Measurements from ENCODE around the gene RABGGTA. TPM values are rescaled to one million over a fixed set of nuclear protein-coding genes. Genes with fewer than 3 reads are reported as not detected.
A peak's percentile ranks its signal among the peaks of the same experiment; 100 is the strongest.

The RABGGTA gene
- total RNA-seq, 2 experiments from 2014 or later: 37.6 to 42.7 TPM

GRCh38 chr14:24243336-24243836 is 28.0 kb downstream of the RABGGTA start:
- H3K4me1 Mint-ChIP-seq (ENCODE audit: low read depth): peaks cover 53% of the 10 kb centered on the region
- POLR2A ChIA-PET: interaction anchor here (0.7 to 4.0 kb wide), 17 partner anchors 15 to 193 kb away, joined by 3 to 22 read pairs (median 5); partner anchors contain the start of genes CIDEB, DHRS1, LTB4R and LTB4R2
- intact Hi-C loops (cut with micrococcal nuclease): loop anchor here (1.0 to 10.0 kb wide), 2 partner anchors 54 to 191 kb away; no protein-coding TSS in a partner anchor
- H3K36me3 Mint-ChIP-seq (ENCODE audit: low read depth): peaks cover 25% of the 10 kb centered on the region
- no peak for TF ChIP-seq CTCF (IDR thresholded peaks at IDR 0.05)
- peak overlapping the region; percentile 96 for H3K4me3 Mint-ChIP-seq
- CTCF ChIA-PET: interaction anchor here (0.8 to 27.8 kb wide), 29 partner anchors 8 to 198 kb away, joined by 3 to 873 read pairs (median 9); partner anchors contain the start of genes ADCY4, CHMP4A, CIDEB and DHRS1
- DNase-seq (no peak), ATAC-seq (no peak)
- peak overlapping the region; percentile 98 for H3K27ac Mint-ChIP-seq
- H3K27me3 Mint-ChIP-seq: no peaks in the 10 kb centered on the region
- no peaks in the 10 kb centered on the region for H3K9me3 Mint-ChIP-seq

- Mint-ChIP-seq H3K27me3 (no peaks in the 10 kb centered on the region), H3K36me3 (ENCODE audit: low read depth) (peaks cover 40% of the 10 kb centered on the region), H3K4me1 (ENCODE audit: low read depth) (peaks cover 54% of the 10 kb centered on the region), H3K4me3 (peak overlapping the region; percentile 96), H3K9me3 (no peaks in the 10 kb centered on the region), H3K27ac (peak overlapping the region; percentile 98)
- TF ChIP-seq CTCF (IDR thresholded peaks at IDR 0.05): no peak
- DNase-seq (peak; percentile 93), ATAC-seq (peak; percentile 84)
- ChIA-PET CTCF (interaction anchor here (0.7 to 27.8 kb wide), 41 partner anchors 8 to 200 kb away, joined by 3 to 873 read pairs (median 6); partner anchors contain the start of genes ADCY4, CHMP4A, CIDEB and DHRS1), POLR2A (interaction anchor here (0.7 to 4.0 kb wide), 19 partner anchors 9 to 189 kb away, joined by 3 to 22 read pairs (median 9); partner anchors contain the start of genes CHMP4A, CIDEB, DHRS1 and GMPR2)
- intact Hi-C loops (cut with micrococcal nuclease): loop anchor here (10.0 kb wide), 1 partner anchor 193 kb away; no protein-coding TSS in a partner anchor
These were observed 29.5 kb downstream of the RABGGTA start for GRCh38 chr14:24241829-24242443.

- Mint-ChIP-seq H3K4me1 (ENCODE audit: low read depth) (peaks cover 58% of the 10 kb centered on the region), H3K36me3 (ENCODE audit: low read depth) (peaks cover 54% of the 10 kb centered on the region), H3K9me3 (no peaks in the 10 kb centered on the region), H3K27ac (peak overlapping the region; percentile 69), H3K4me3 (peak overlapping the region; percentile 96), H3K27me3 (no peaks in the 10 kb centered on the region)
- TF ChIP-seq CTCF (IDR thresholded peaks at IDR 0.05): no peak
- intact Hi-C loops (cut with micrococcal nuclease): loop anchor here (10.0 kb wide), 1 partner anchor 194 kb away; no protein-coding TSS in a partner anchor
- DNase-seq (no peak), ATAC-seq (no peak)
- CTCF ChIA-PET: interaction anchor here (1.5 to 27.8 kb wide), 4 partner anchors 24 to 191 kb away, joined by 3 to 873 read pairs (median 20); partner anchors contain the start of genes CIDEB, DHRS1, LTB4R and LTB4R2
- POLR2A ChIA-PET: interaction anchor here (1.0 to 3.9 kb wide), 9 partner anchors 27 to 79 kb away, joined by 3 to 22 read pairs (median 5); partner anchors contain the start of genes CHMP4A, IRF9, LTB4R and LTB4R2
These were observed 31.1 kb downstream of the RABGGTA start for GRCh38 chr14:24240110-24240918.

GRCh38 chr14:24238527-24239037 is 32.8 kb downstream of the RABGGTA start:
- ChIA-PET POLR2A (interaction anchor here (0.6 to 1.9 kb wide), 7 partner anchors 11 to 59 kb away, joined by 3 to 6 read pairs (median 3); partner anchors contain the start of genes CHMP4A and MDP1), CTCF (interaction anchor here (1.4 to 27.8 kb wide), 3 partner anchors 32 to 147 kb away, joined by 3 to 873 read pairs (median 4); partner anchors contain the start of genes CIDEB, DHRS1, LTB4R and LTB4R2)
- peaks cover 67% of the 10 kb centered on the region for H3K4me1 Mint-ChIP-seq (ENCODE audit: low read depth)
- no peak for DNase-seq
- H3K27ac Mint-ChIP-seq: peak overlapping the region; percentile 69
- H3K27me3 Mint-ChIP-seq: no peaks in the 10 kb centered on the region
- intact Hi-C loops (cut with micrococcal nuclease): no loop called here
- ATAC-seq: no peak
- TF ChIP-seq CTCF (IDR thresholded peaks at IDR 0.05): no peak
- peaks cover 57% of the 10 kb centered on the region for H3K36me3 Mint-ChIP-seq (ENCODE audit: low read depth)
- no peak overlapping the region for H3K4me3 Mint-ChIP-seq
- no peaks in the 10 kb centered on the region for H3K9me3 Mint-ChIP-seq

Measured in activated CD8-positive, alpha-beta T cell treated with anti-CD3 and anti-CD28 coated beads for 36 hours (primary cell).